PC-9 (cell line): ENCODE data around the gene ITPRIP.

ENCODE experiments used
- EZH2 ChIP-seq: fragments of 200-600 bp; sonication (generic); IDR thresholded peaks from 2 replicates; pipeline ENCODE4 v1.8.0; 2017; ENCODE audit warnings: antibody characterized with exemption, low read depth
- TF ChIP-seq, protein P1 (sequence below): fragments of 200-600 bp; sonication (generic); conservative IDR thresholded peaks from 2 replicates; pipeline ENCODE4 v1.6.1; 2017; ENCODE audit warnings: mixed run types, antibody characterized with exemption, mild to moderate bottlenecking, moderate library complexity

DNA sequence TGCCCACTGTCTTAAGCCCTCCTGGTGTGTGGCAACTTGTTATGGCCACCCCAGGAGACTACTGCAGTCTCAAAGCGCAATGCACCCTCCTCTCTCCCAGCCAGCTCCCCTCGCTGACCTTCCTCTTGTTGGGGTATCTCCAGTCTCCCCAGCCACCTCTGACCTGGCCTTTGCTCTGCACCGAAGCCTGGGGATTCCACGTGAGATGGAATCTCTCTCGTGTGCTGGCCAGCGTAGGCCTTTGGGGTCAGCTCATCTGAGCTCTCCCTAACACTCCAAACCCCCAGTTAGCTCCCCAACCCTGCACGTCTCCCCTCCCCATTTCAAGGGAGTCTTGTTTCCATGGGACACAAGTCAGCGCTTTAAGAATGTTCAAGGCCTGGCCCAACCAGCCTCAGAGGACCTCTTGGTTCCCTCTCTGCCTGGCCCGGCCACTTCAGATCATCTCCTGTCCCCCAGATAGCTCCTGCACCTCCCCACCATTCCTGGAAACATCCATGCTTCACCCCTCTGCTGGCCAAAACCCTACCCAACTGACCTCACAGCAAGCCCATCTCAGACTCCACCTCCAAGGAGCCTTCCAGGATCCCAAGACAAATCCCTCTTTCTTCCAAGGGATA lies 11.2 kb downstream of the ITPRIP start:
- TF ChIP-seq, protein P1, sequence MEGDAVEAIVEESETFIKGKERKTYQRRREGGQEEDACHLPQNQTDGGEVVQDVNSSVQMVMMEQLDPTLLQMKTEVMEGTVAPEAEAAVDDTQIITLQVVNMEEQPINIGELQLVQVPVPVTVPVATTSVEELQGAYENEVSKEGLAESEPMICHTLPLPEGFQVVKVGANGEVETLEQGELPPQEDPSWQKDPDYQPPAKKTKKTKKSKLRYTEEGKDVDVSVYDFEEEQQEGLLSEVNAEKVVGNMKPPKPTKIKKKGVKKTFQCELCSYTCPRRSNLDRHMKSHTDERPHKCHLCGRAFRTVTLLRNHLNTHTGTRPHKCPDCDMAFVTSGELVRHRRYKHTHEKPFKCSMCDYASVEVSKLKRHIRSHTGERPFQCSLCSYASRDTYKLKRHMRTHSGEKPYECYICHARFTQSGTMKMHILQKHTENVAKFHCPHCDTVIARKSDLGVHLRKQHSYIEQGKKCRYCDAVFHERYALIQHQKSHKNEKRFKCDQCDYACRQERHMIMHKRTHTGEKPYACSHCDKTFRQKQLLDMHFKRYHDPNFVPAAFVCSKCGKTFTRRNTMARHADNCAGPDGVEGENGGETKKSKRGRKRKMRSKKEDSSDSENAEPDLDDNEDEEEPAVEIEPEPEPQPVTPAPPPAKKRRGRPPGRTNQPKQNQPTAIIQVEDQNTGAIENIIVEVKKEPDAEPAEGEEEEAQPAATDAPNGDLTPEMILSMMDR, result no peak
- no peak for TF ChIP-seq EZH2
